ENCODE data around the gene HOXA11. TPM values are rescaled to one million over a fixed set of nuclear protein-coding genes. Genes with fewer than 3 reads are reported as not detected.

Gene HOXA11
- total and polyA plus RNA-seq, 2 of the 4 experiments (the other 2 are of a cell fraction): 0.05 TPM; not detected in 1

- Histone ChIP-seq H4K20me1 (ENCODE audit: insufficient read depth, low read length) (peaks cover 9% of the 10 kb centered on the region; the same call in 1 of the 2 replicates), H2AK9ac (replicated peaks; ENCODE audit: low read depth, low read length, poor library complexity) (no peak overlapping the region), H3K4me2 (ENCODE audit: low read depth, low read length) (no peak overlapping the region), H3K4me1 (ENCODE audit: control insufficient read depth, insufficient read depth, low read length) (no peaks in the 10 kb centered on the region), H4K5ac (ENCODE audit: low read depth, low read length) (no peak overlapping the region), H3K4ac (ENCODE audit: low read depth, low read length) (no peak overlapping the region), H2AFZ (replicated peaks; ENCODE audit: low read length, poor library complexity) (no peak overlapping the region), H4K91ac (ENCODE audit: insufficient read depth, low read depth, low read length) (no peak overlapping the region), H3K27me3 (ENCODE audit: control insufficient read depth, insufficient read depth, low read length) (peaks cover 84% of the 10 kb centered on the region), H3K56ac (ENCODE audit: extremely low read depth, insufficient read depth, low read length) (no peak overlapping the region), H4K8ac (ENCODE audit: low read depth in 2 of 2, low read length in 2 of 2) (no peak overlapping the region), H3K27ac (ENCODE audit: insufficient read depth, low read length) (no peak overlapping the region), H2BK20ac (ENCODE audit: low read depth, low read length) (no peak overlapping the region), H3K9ac (ENCODE audit: low read depth, low read length) (no peak overlapping the region), H3K23ac (ENCODE audit: low read depth, low read length) (no peak overlapping the region), H3K79me1 (ENCODE audit: low read depth in 1 of 2, low read length in 2 of 2) (no peaks in the 10 kb centered on the region), H2AK5ac (ENCODE audit: low read depth, low read length) (no peak overlapping the region), H3K36me3 (ENCODE audit: control insufficient read depth, insufficient read depth, low read length) (no peaks in the 10 kb centered on the region), H3K9me3 (ENCODE audit: control insufficient read depth, insufficient read depth, low read length) (peaks cover 22% of the 10 kb centered on the region), H3K4me3 (ENCODE audit: insufficient read depth, low read depth, low read length) (no peak overlapping the region), H3K18ac (ENCODE audit: low read depth, low read length) (no peak overlapping the region), H2BK5ac (ENCODE audit: low read depth, low read length, poor library complexity, severe bottlenecking) (no peak overlapping the region), H2BK15ac (ENCODE audit: low read depth, low read length) (no peak overlapping the region), H3K9me1 (ENCODE audit: insufficient read depth, low read length) (no peaks in the 10 kb centered on the region), H2BK120ac (ENCODE audit: low read depth, low read length) (no peak overlapping the region), H3K14ac (replicated peaks; ENCODE audit: low read depth, low read length) (no peak overlapping the region)
- POLR2A ChIA-PET (ENCODE audit: unreplicated experiment): no interaction called here
- ATAC-seq (ENCODE audit: low read depth): no peak
- intact Hi-C loops (cut with micrococcal nuclease): loop anchor here (10.0 kb wide), 1 partner anchor 1912 kb away; no protein-coding TSS in a partner anchor
- no peak for TF ChIP-seq CTCF (conservative IDR thresholded peaks at IDR 0.05; ENCODE audit: low read depth, low read length)
- TF ChIP-seq FOS (IDR thresholded peaks at IDR 0.05; ENCODE audit: low read depth, low read length): no peak
- TF ChIP-seq POLR2A (IDR thresholded peaks at IDR 0.05; ENCODE audit: low read depth, low read length): no peak
- no peak for TF ChIP-seq RCOR1 (IDR thresholded peaks at IDR 0.05; ENCODE audit: insufficient replicate concordance, low read length)
- no peak for TF ChIP-seq NFE2L2 (IDR thresholded peaks at IDR 0.05; ENCODE audit: low read depth, low read length)
- no peak for TF ChIP-seq MXI1 (IDR thresholded peaks at IDR 0.05; ENCODE audit: borderline replicate concordance, low read depth, low read length)
- TF ChIP-seq MAZ (IDR thresholded peaks at IDR 0.05; ENCODE audit: borderline replicate concordance, low read depth, low read length): no peak
- no peak for TF ChIP-seq CHD1 (IDR thresholded peaks at IDR 0.05; ENCODE audit: low read depth, low read length)
- TF ChIP-seq BHLHE40 (IDR thresholded peaks at IDR 0.05; ENCODE audit: low read depth, low read length): no peak
- TF ChIP-seq SMC3 (IDR thresholded peaks at IDR 0.05; ENCODE audit: low read depth, low read length): no peak
- TF ChIP-seq, protein P1, sequence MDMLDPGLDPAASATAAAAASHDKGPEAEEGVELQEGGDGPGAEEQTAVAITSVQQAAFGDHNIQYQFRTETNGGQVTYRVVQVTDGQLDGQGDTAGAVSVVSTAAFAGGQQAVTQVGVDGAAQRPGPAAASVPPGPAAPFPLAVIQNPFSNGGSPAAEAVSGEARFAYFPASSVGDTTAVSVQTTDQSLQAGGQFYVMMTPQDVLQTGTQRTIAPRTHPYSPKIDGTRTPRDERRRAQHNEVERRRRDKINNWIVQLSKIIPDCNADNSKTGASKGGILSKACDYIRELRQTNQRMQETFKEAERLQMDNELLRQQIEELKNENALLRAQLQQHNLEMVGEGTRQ (IDR thresholded peaks at IDR 0.05; ENCODE audit: low read depth, low read length): no peak
- no peak for DNase-seq
- BruUV-seq (replicated peaks): no TSS peak
- in situ Hi-C loops (cut with MboI; ENCODE audit: low sequenced_read_pairs): no loop called here
- WGBS, 2 experiments (ENCODE audit: extremely low coverage in 2 of 2, insufficient read length in 1 of 2): 67% methylated on average over 6 of the region's 50 CpGs; no CpG with 5 or more reads in 1 of the 2 experiments
- dilution Hi-C loops (cut with HindIII; ENCODE audit: low sequenced_read_pairs, unreplicated experiment): no loop called here
- CTCF ChIA-PET: interaction anchor here (1.0 to 1.6 kb wide), 2 partner anchors 16 to 29 kb away, joined by 3 read pairs; no protein-coding TSS in a partner anchor
Observed at GRCh38 chr7:27166531-27167505, 18.2 kb downstream of the HOXA11 start.

Data from IMR-90 (cell line).